SU-DHL-6 (cell line): ENCODE data around the gene CTNND2.

Experiments
- H2AFZ ChIP-seq: fragments of 200-600 bp; sonication (generic); 2 replicates; pipeline ENCODE4 v1.6.1; 2014; ENCODE audit warnings: low read depth, mild to moderate bottlenecking, moderate library complexity, mixed read lengths, antibody characterized with exemption, low read length; ENCODE audit not compliant: severe bottlenecking
- H3F3A ChIP-seq: fragments of 200-600 bp; shearing (Covaris generic); 2 replicates; pipeline ENCODE4 v1.6.0; 2016; ENCODE audit warnings: antibody characterized with exemption, mild to moderate bottlenecking; ENCODE audit not compliant: insufficient read depth
- H3K27ac ChIP-seq: fragments of 200-600 bp; sonication (generic); 2 replicates; pipeline ENCODE4 v1.5.1; 2016; ENCODE audit warnings: low read depth, mild to moderate bottlenecking, low read length, moderate library complexity, mixed read lengths
- H3K27me3 ChIP-seq: fragments of 200-600 bp; sonication (generic), shearing (Covaris generic); 2 replicates; pipeline ENCODE4 v1.6.0; 2014; ENCODE audit warnings: mild to moderate bottlenecking, low read length
- H3K36me3 ChIP-seq: fragments of 200-600 bp; sonication (generic); 2 replicates; pipeline ENCODE4 v1.6.1; 2014; ENCODE audit warnings: mild to moderate bottlenecking, low read length, mixed read lengths
- H3K4me2 ChIP-seq: fragments of 300-600, 200-600 bp; shearing (Covaris generic), sonication (generic); 2 replicates; pipeline ENCODE4 v1.6.0; 2014; ENCODE audit warnings: low read length, low read depth, mild to moderate bottlenecking; ENCODE audit not compliant: poor library complexity, severe bottlenecking
- H3K4me3 ChIP-seq: fragments of 200-600 bp; sonication (generic); 2 replicates; pipeline ENCODE4 v1.5.1; 2014; ENCODE audit warnings: antibody characterized with exemption, low read length, mild to moderate bottlenecking, mixed read lengths; ENCODE audit not compliant: insufficient read depth, poor library complexity, severe bottlenecking
- H3K79me2 ChIP-seq: fragments of 200-600 bp; sonication (generic); 2 replicates; pipeline ENCODE4 v1.6.1; 2014; ENCODE audit warnings: mild to moderate bottlenecking, low read length, moderate library complexity; ENCODE audit not compliant: insufficient read depth
- H3K9ac ChIP-seq: fragments of 200-600 bp; sonication (generic); 2 replicates; pipeline ENCODE4 v1.7.0; 2014; ENCODE audit warnings: mild to moderate bottlenecking, low read length
- H3K9me2 ChIP-seq: fragments of 200-600 bp; sonication (generic); replicated peaks from 2 replicates; pipeline ENCODE4 v1.6.1; 2014; ENCODE audit warnings: low read length; ENCODE audit not compliant: insufficient read depth
- H3K9me3 ChIP-seq: fragments of 200-600 bp; sonication (generic); 2 replicates; pipeline ENCODE4 v1.6.1; 2014; ENCODE audit warnings: low read length, mixed read lengths; ENCODE audit not compliant: insufficient read depth
- H4K20me1 ChIP-seq: fragments of 200-600 bp; sonication (generic); 2 replicates; pipeline ENCODE4 v1.6.1; 2014; ENCODE audit warnings: low read depth, mild to moderate bottlenecking, antibody characterized with exemption, low read length, moderate library complexity, mixed read lengths
- CTCF ChIP-seq: fragments of 200-600 bp; sonication (generic); IDR thresholded peaks from one replicate; pipeline ENCODE4 v1.5.1; 2017; ENCODE audit warnings: antibody characterized with exemption, mild to moderate bottlenecking, low read length, moderate library complexity; ENCODE audit not compliant: insufficient read depth, poor library complexity, severe bottlenecking
- EZH2phosphoT487 ChIP-seq: fragments of 200-600 bp; sonication (generic), shearing (Covaris generic); conservative IDR thresholded peaks from 2 replicates; pipeline ENCODE4 v1.6.1; 2018; ENCODE audit warnings: mild to moderate bottlenecking, antibody characterized with exemption, low read length, moderate library complexity, mixed read lengths

CTNND2 gene

GRCh38 chr5:11363631-11364178, 540.5 kb downstream of the CTNND2 start:
- no peaks in the 10 kb centered on the region for H3K9me2 ChIP-seq
- H3K9me3 ChIP-seq, result no peaks in the 10 kb centered on the region
- TF ChIP-seq CTCF, result no peak
- no peak for TF ChIP-seq EZH2phosphoT487
- no peak overlapping the region for H2AFZ ChIP-seq
- no peaks in the 10 kb centered on the region for H3K79me2 ChIP-seq
- no peaks in the 10 kb centered on the region for H3K27me3 ChIP-seq
- H3K9ac ChIP-seq, result no peak overlapping the region
- H3K27ac ChIP-seq, result no peak overlapping the region
- no peaks in the 10 kb centered on the region for H3K36me3 ChIP-seq
- no peaks in the 10 kb centered on the region for H3F3A ChIP-seq
- no peaks in the 10 kb centered on the region for H4K20me1 ChIP-seq
- no peak overlapping the region for H3K4me2 ChIP-seq
- H3K4me3 ChIP-seq, result no peak overlapping the region

- no peak overlapping the region for H3K9ac ChIP-seq
- H3F3A ChIP-seq, result no peaks in the 10 kb centered on the region
- no peak overlapping the region for H3K27ac ChIP-seq
- TF ChIP-seq EZH2phosphoT487 (no peak), CTCF (no peak)
- H3K27me3 ChIP-seq, result no peaks in the 10 kb centered on the region
- H3K4me3 ChIP-seq, result no peak overlapping the region
- no peaks in the 10 kb centered on the region for H3K79me2 ChIP-seq
- H3K4me2 ChIP-seq, result no peak overlapping the region
- H2AFZ ChIP-seq, result no peak overlapping the region
- no peaks in the 10 kb centered on the region for H3K9me3 ChIP-seq
- no peaks in the 10 kb centered on the region for H3K36me3 ChIP-seq
- no peaks in the 10 kb centered on the region for H3K9me2 ChIP-seq
- H4K20me1 ChIP-seq, result no peaks in the 10 kb centered on the region
Observed at GRCh38 chr5:11361768-11362167, 542.5 kb downstream of the CTNND2 start.

- H3K9me3 ChIP-seq, result no peaks in the 10 kb centered on the region
- TF ChIP-seq CTCF, result no peak
- TF ChIP-seq EZH2phosphoT487, result no peak
- no peaks in the 10 kb centered on the region for H3K27me3 ChIP-seq
- H4K20me1 ChIP-seq, result no peaks in the 10 kb centered on the region
- no peak overlapping the region for H3K4me3 ChIP-seq
- H3K79me2 ChIP-seq, result no peaks in the 10 kb centered on the region
- no peak overlapping the region for H2AFZ ChIP-seq
- H3K4me2 ChIP-seq, result no peak overlapping the region
- H3K9ac ChIP-seq, result no peak overlapping the region
- no peak overlapping the region for H3K27ac ChIP-seq
- no peaks in the 10 kb centered on the region for H3F3A ChIP-seq
- no peaks in the 10 kb centered on the region; the same call in 1 of the 2 replicates for H3K9me2 ChIP-seq
- no peaks in the 10 kb centered on the region for H3K36me3 ChIP-seq
Observed at GRCh38 chr5:11357928-11358327, 546.3 kb downstream of the CTNND2 start.

GRCh38 chr5:11355491-11355890, 548.8 kb downstream of the CTNND2 start:
- Histone ChIP-seq H3K4me3 (no peak overlapping the region), H3K9me3 (no peaks in the 10 kb centered on the region), H3K9ac (no peak overlapping the region), H3F3A (no peaks in the 10 kb centered on the region), H3K79me2 (no peaks in the 10 kb centered on the region), H3K27me3 (no peaks in the 10 kb centered on the region), H3K9me2 (no peaks in the 10 kb centered on the region; the same call in 1 of the 2 replicates), H3K27ac (no peak overlapping the region), H3K4me2 (no peak overlapping the region), H2AFZ (no peak overlapping the region), H4K20me1 (no peaks in the 10 kb centered on the region), H3K36me3 (no peaks in the 10 kb centered on the region)
- no peak for TF ChIP-seq CTCF
- no peak for TF ChIP-seq EZH2phosphoT487
